SK-N-SH (cell line): Measurements from ENCODE around the gene CTNS. TPM values are rescaled to one million over a fixed set of nuclear protein-coding genes. Genes with fewer than 3 reads are reported as not detected.

Source experiments
- CTCF ChIA-PET: fragments of 300-600, 350-600 bp; formaldehyde crosslinking; extraction: SDS; loops from one replicate; lab custom pipeline; 2021; lab: Yijun Ruan, JAX
- POLR2A ChIA-PET: fragments of 350-600 bp; sonication (Branson Sonifier 250); formaldehyde crosslinking; extraction: SDS; loops from one replicate; lab custom pipeline; 2020; ENCODE audit warnings: antibody characterized with exemption, inconsistent platforms; lab: Yijun Ruan, JAX
- DNase-seq: peaks from one replicate; pipeline ENCODE4 v3.0.0; 2012
- H2AFZ ChIP-seq: fragments of 200-600 bp; sonication (generic); 2 replicates; pipeline ENCODE4 v1.8.1; 2016; ENCODE audit warnings: antibody characterized with exemption, mild to moderate bottlenecking, low read depth
- H3F3A ChIP-seq: fragments of 200-600 bp; sonication (generic); replicated peaks from 2 replicates; pipeline ENCODE3; 2016; ENCODE audit warnings: antibody characterized with exemption, mild to moderate bottlenecking; ENCODE audit not compliant: insufficient read depth
- H3K27ac ChIP-seq, 2 experiments: fragments of 200-500 bp in 1 of 2; fragments of 200-600 bp in 1 of 2; sonication (Bioruptor generic) in 1 of 2; sonication (generic), shearing (Covaris generic) in 1 of 2; 2 replicates each; pipeline versions ENCODE4 v1.5.1 to v1.6.1; 2014 to 2016; ENCODE audit warnings: low read depth in 2 of 2, inconsistent platforms in 1 of 2, low read length in 1 of 2, mild to moderate bottlenecking in 1 of 2, mixed read lengths in 1 of 2
- H3K27me3 ChIP-seq: fragments of 200-600 bp; sonication (generic), shearing (Covaris generic); 2 replicates; pipeline ENCODE4 v1.6.1; 2016; ENCODE audit warnings: mixed run types; ENCODE audit not compliant: insufficient read depth
- H3K36me3 ChIP-seq, 2 experiments: fragments of 200-500 bp in 1 of 2; fragments of 200-600 bp in 1 of 2; sonication (Bioruptor generic) in 1 of 2; sonication (generic) in 1 of 2; replicated peaks in 1 of 2; 2 replicates each; pipeline versions ENCODE3 to v1.5.1; 2014 to 2016; ENCODE audit warnings: low read length in 1 of 2, mild to moderate bottlenecking in 1 of 2; ENCODE audit not compliant: insufficient read depth in 2 of 2, control insufficient read depth in 1 of 2
- H3K4me1 ChIP-seq, 2 experiments: fragments of 200-500 bp in 1 of 2; fragments of 200-600 bp in 1 of 2; sonication (Bioruptor generic) in 1 of 2; sonication (generic), shearing (Covaris generic) in 1 of 2; 2 replicates each; pipeline versions ENCODE4 v1.5.1 to v1.6.1; 2014 to 2016; ENCODE audit warnings: low read depth in 1 of 2, low read length in 1 of 2, mixed run types in 1 of 2; ENCODE audit not compliant: insufficient read depth in 2 of 2, control insufficient read depth in 1 of 2
- H3K4me2 ChIP-seq: fragments of 200-600 bp; sonication (generic), shearing (Covaris generic); 2 replicates; pipeline ENCODE4 v1.6.1; 2017; ENCODE audit warnings: mixed run types
- H3K4me3 ChIP-seq, 2 experiments: fragments of 200-500 bp in 1 of 2; fragments of 200-600 bp in 1 of 2; sonication (Bioruptor generic) in 1 of 2; sonication (generic), shearing (Covaris generic) in 1 of 2; 2 replicates each; pipeline versions ENCODE4 v1.5.1 to v1.8.1; 2014 to 2016; ENCODE audit warnings: low read depth in 2 of 2, inconsistent platforms in 1 of 2, low read length in 1 of 2, mild to moderate bottlenecking in 1 of 2, mixed read lengths in 1 of 2, moderate library complexity in 1 of 2
- H3K79me2 ChIP-seq: fragments of 200-600 bp; sonication (generic); 2 replicates; pipeline ENCODE4 v1.8.1; 2017; ENCODE audit warnings: mild to moderate bottlenecking; ENCODE audit not compliant: insufficient read depth
- H3K9ac ChIP-seq: fragments of 200-600 bp; sonication (generic); 2 replicates; pipeline ENCODE4 v1.6.1; 2017; ENCODE audit warnings: mixed run types
- H3K9me2 ChIP-seq: fragments of 200-600 bp; sonication (generic); 2 replicates; pipeline ENCODE4 v1.6.1; 2017; ENCODE audit warnings: mixed run types
- H3K9me3 ChIP-seq: fragments of 200-600 bp; sonication (generic); 2 replicates; pipeline ENCODE4 v1.6.1; 2017; ENCODE audit warnings: mixed run types, mild to moderate bottlenecking, moderate library complexity
- H4K20me1 ChIP-seq: fragments of 200-600 bp; sonication (generic); 2 replicates; pipeline ENCODE4 v1.6.1; 2017; ENCODE audit warnings: mild to moderate bottlenecking, mixed run types; ENCODE audit not compliant: insufficient read depth
- CHD2 ChIP-seq: fragments of 150-350 bp; IDR thresholded peaks from 2 replicates; pipeline ENCODE4 v1.6.1; 2018; ENCODE audit warnings: low read length; ENCODE audit not compliant: partially characterized antibody
- FOSL2 ChIP-seq: IDR thresholded peaks from 2 replicates; pipeline ENCODE4 v1.4.0; 2012; ENCODE audit warnings: low read depth, mild to moderate bottlenecking, moderate library complexity, borderline replicate concordance
- FOXJ3 ChIP-seq: sonication (generic); formaldehyde crosslinking; IDR thresholded peaks from 2 replicates; pipeline ENCODE4 v1.5.1; 2020; ENCODE audit warnings: mild to moderate bottlenecking, missing genetic modification reagents
- GATA2 ChIP-seq: sonication (generic); formaldehyde crosslinking; IDR thresholded peaks from 2 replicates; pipeline ENCODE4 v1.5.0; 2020; ENCODE audit warnings: mild to moderate bottlenecking, missing genetic modification reagents
- JUND ChIP-seq: IDR thresholded peaks from 2 replicates; pipeline ENCODE4 v1.4.0; 2012
- MEF2A ChIP-seq: IDR thresholded peaks from 2 replicates; pipeline ENCODE4 v1.4.0; 2012; ENCODE audit warnings: low read depth, borderline replicate concordance
- MXI1 ChIP-seq: IDR thresholded peaks from 2 replicates; pipeline ENCODE4 v1.6.1; 2012; ENCODE audit warnings: mild to moderate bottlenecking, low read depth, low read length, improper control_type of control experiment
- NFIC ChIP-seq: IDR thresholded peaks from 2 replicates; pipeline ENCODE4 v1.4.0; 2012; ENCODE audit warnings: borderline replicate concordance
- POLR2AphosphoS5 ChIP-seq: IDR thresholded peaks from 2 replicates; pipeline ENCODE4 v1.6.1; 2012; ENCODE audit warnings: low read depth, low read length
- RAD21 ChIP-seq: IDR thresholded peaks from 2 replicates; pipeline ENCODE4 v1.6.1; 2012; ENCODE audit warnings: mild to moderate bottlenecking, low read length
- RXRA ChIP-seq: IDR thresholded peaks from 2 replicates; pipeline ENCODE4 v1.4.0; 2012; ENCODE audit warnings: low read depth, mild to moderate bottlenecking, borderline replicate concordance
- TAF1 ChIP-seq: IDR thresholded peaks from 2 replicates; pipeline ENCODE4 v1.6.1; 2012; ENCODE audit warnings: low read depth, mild to moderate bottlenecking, low read length, moderate library complexity, borderline replicate concordance
- WGBS: methylation state at CpG from one replicate; pipeline ENCODE4 v1.1.6; 2017; ENCODE audit warnings: low lambda C conversion rate; 5-methylcytosine and 5-hydroxymethylcytosine counted together
- polyA plus RNA-seq, 3 experiments: library from polyadenylated mRNA; depleted of rRNA; stranded (reverse); fragments of >200 nt; gene quantifications; 2 replicates each; pipeline ENCODE4 v1.2.3, GENCODE V29; 2012
- TF ChIP-seq, protein P1 (sequence below): IDR thresholded peaks from 2 replicates; pipeline ENCODE4 v1.6.1; 2012; ENCODE audit warnings: mild to moderate bottlenecking, low read depth, low read length, moderate library complexity

The CTNS gene
- polyA plus RNA-seq, 1 of the 3 experiments (the other 2 are of a cell fraction): 8.2 TPM

DNA sequence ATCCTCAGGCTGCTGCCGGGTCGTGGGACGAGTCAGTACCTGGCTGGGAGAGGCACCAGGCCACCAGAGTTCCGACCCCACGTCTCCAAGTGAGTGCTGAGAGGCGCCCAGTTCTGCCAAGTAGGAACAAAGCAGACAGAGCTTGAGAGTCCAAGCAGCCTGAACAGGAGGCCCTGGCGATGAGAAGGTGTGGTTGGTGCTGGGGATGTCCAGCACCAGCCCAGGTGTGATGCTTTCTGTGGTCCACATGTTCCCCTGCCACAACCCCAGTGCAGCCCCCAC lies 21.0 kb downstream of the CTNS start:
- Histone ChIP-seq H3K36me3 (peaks cover under 1 to 8% of the 10 kb centered on the region in 2 experiments), H3K4me3 (no peak overlapping the region)
- TF ChIP-seq TAF1 (no peak), POLR2AphosphoS5 (no peak), FOSL2 (no peak), JUND (no peak), FOXJ3 (CRISPR knock-in tag) (no peak), RAD21 (no peak), CHD2 (no peak), RXRA (no peak), GATA2 (CRISPR knock-in tag) (no peak), MEF2A (no peak), MXI1 (no peak), NFIC (no peak)
- TF ChIP-seq, all 33 proteins: peak for 0
- no peaks in the 10 kb centered on the region for H3K9me3 ChIP-seq
- WGBS: 100% methylated on average over 1 of the region's 7 CpGs
- no peaks in the 10 kb centered on the region for H3K9me2 ChIP-seq
- no peak overlapping the region for H3K9ac ChIP-seq
- H2AFZ ChIP-seq: no peak overlapping the region
- CTCF ChIA-PET: interaction anchor here (1.1 to 2.2 kb wide), 3 partner anchors 9 to 609 kb away, joined by 3 to 5 read pairs (median 3); partner anchors contain the start of gene TAX1BP3
- peaks cover 4% of the 10 kb centered on the region; the same call in 1 of the 2 replicates for H4K20me1 ChIP-seq
- H3F3A ChIP-seq: peaks cover 12% of the 10 kb centered on the region
- H3K27ac ChIP-seq: no peak overlapping the region
- no peaks in the 10 kb centered on the region for H3K79me2 ChIP-seq
- no peak overlapping the region for H3K4me2 ChIP-seq
- H3K4me1 ChIP-seq: peaks cover 0 to 13% of the 10 kb centered on the region in 2 experiments; a peak in 3 of 4 replicates
- DNase-seq: no peak
- POLR2A ChIA-PET: no interaction called here
- H3K27me3 ChIP-seq: no peaks in the 10 kb centered on the region

DNA sequence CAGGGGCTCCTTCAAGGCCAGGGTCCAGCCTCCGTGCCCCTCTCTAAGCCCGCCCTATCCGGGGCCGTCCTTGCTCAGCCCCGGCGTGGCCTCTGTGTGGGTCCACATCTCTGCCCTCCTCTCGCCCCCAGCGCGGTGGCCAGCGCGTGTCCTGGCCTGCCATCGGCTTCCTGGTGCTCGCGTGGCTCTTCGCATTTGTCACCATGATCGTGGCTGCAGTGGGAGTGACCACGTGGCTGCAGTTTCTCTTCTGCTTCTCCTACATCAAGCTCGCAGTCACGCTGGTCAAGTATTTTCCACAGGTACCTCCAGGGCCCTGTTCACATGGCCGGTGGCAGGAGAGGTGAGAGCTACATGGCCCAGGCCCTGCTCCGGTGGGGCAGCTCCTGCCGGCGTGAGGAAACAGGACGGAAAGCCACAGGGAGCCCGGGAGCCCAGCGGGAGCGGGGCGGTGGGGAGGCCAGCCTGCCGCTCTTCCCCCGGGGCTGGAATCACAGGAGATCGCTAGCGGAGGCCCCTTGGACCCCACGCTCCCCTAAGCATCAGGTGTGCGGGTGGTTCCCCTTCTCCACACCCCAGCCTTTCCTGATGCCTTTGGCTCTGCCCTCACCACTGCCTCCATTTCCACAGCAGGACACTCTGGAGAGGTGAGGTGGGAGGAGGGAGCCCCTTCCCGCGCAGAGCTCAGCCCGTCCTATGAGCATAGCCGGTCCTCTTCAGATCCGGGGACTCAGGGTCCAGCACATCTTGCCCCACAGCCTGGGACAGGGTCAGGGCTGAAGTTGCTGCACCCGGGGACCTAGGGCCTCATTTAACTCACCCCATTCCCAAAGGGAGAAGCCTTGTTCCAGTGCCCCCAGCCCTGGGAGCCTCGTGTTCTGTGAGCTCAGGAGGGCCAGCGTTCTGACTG lies 21.6 kb downstream of the CTNS start:
- H3K4me3 ChIP-seq: no peak overlapping the region
- peaks cover 6% of the 10 kb centered on the region; the same call in 1 of the 2 replicates for H4K20me1 ChIP-seq
- peaks cover 6 to 12% of the 10 kb centered on the region in 2 experiments for H3K36me3 ChIP-seq
- no peaks in the 10 kb centered on the region for H3K79me2 ChIP-seq
- DNase-seq: no peak
- peaks cover 17% of the 10 kb centered on the region for H3F3A ChIP-seq
- no peak overlapping the region for H3K9ac ChIP-seq
- H3K9me3 ChIP-seq: no peaks in the 10 kb centered on the region
- peaks cover 0 to 13% of the 10 kb centered on the region in 2 experiments; a peak in 3 of 4 replicates for H3K4me1 ChIP-seq
- no peak overlapping the region for H2AFZ ChIP-seq
- H3K27me3 ChIP-seq: no peaks in the 10 kb centered on the region
- CTCF ChIA-PET: interaction anchor here (1.1 to 2.2 kb wide), 3 partner anchors 8 to 610 kb away, joined by 3 to 5 read pairs (median 3); partner anchors contain the start of gene TAX1BP3
- POLR2A ChIA-PET: no interaction called here
- 94% methylated on average over 36 of the region's 42 CpGs for WGBS
- TF ChIP-seq, protein P1, sequence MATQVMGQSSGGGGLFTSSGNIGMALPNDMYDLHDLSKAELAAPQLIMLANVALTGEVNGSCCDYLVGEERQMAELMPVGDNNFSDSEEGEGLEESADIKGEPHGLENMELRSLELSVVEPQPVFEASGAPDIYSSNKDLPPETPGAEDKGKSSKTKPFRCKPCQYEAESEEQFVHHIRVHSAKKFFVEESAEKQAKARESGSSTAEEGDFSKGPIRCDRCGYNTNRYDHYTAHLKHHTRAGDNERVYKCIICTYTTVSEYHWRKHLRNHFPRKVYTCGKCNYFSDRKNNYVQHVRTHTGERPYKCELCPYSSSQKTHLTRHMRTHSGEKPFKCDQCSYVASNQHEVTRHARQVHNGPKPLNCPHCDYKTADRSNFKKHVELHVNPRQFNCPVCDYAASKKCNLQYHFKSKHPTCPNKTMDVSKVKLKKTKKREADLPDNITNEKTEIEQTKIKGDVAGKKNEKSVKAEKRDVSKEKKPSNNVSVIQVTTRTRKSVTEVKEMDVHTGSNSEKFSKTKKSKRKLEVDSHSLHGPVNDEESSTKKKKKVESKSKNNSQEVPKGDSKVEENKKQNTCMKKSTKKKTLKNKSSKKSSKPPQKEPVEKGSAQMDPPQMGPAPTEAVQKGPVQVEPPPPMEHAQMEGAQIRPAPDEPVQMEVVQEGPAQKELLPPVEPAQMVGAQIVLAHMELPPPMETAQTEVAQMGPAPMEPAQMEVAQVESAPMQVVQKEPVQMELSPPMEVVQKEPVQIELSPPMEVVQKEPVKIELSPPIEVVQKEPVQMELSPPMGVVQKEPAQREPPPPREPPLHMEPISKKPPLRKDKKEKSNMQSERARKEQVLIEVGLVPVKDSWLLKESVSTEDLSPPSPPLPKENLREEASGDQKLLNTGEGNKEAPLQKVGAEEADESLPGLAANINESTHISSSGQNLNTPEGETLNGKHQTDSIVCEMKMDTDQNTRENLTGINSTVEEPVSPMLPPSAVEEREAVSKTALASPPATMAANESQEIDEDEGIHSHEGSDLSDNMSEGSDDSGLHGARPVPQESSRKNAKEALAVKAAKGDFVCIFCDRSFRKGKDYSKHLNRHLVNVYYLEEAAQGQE: no peak
- no peak for TF ChIP-seq GATA2 (CRISPR knock-in tag)
- no peaks in the 10 kb centered on the region for H3K9me2 ChIP-seq
- H3K27ac ChIP-seq: no peak overlapping the region
- H3K4me2 ChIP-seq: no peak overlapping the region
